Pancreas (tissue), 10 donors: ENCODE data around the gene TRNAU1AP. TPM values are rescaled to one million over a fixed set of nuclear protein-coding genes. Genes with fewer than 3 reads are reported as not detected.
A peak's percentile ranks its signal among the peaks of the same experiment; 100 is the strongest.
"Not testable (repeated sequence)": the region's sequence is repeated elsewhere in the genome, so short reads cannot be mapped to it uniquely, and the experiment has no call there.

Experiments
- ATAC-seq, 4 donors: fragments of 200-7000 bp; cut with Tn5 transposase; one replicate each; pipeline versions ENCODE4 v1.8.0 to v1.9.1; 2020; ENCODE audit warnings: mild to moderate bottlenecking in 4 of 4, moderate library complexity in 4 of 4
- DNase-seq, 6 donors: peaks; one replicate each; pipeline ENCODE4 v3.0.0-alpha.2; 2020
- FAIRE-seq: peaks from 2 replicates; lab custom pipeline; 2012; peaks lifted over from hg19 to GRCh38; lab: Jason Lieb, UNC
- H3K27ac ChIP-seq, 4 donors: fragments of 200-600 bp; sonication (generic); 1 replicate in 3 of 4; 2 replicates in 1 of 4; pipeline versions ENCODE4 v1.5.0 to v1.8.0; 2020
- H3K27me3 ChIP-seq, 4 donors: fragments of 200-600 bp; one replicate each; pipeline ENCODE4 v1.8.0; 2021
- H3K36me3 ChIP-seq, 3 donors: fragments of 200-600 bp; sonication (generic) in 1 of 3; one replicate each; pipeline versions ENCODE4 v1.5.0 to v1.8.0; 2020 to 2021
- H3K4me1 ChIP-seq, 3 donors: fragments of 200-600 bp; one replicate each; pipeline ENCODE4 v1.8.0; 2021
- H3K4me3 ChIP-seq, 4 donors: fragments of 200-600 bp; sonication (generic) in 2 of 4; one replicate each; pipeline versions ENCODE4 v1.5.0 to v1.8.0; 2020 to 2021
- H3K9me3 ChIP-seq, 4 donors: fragments of 200-600 bp; one replicate each; pipeline ENCODE4 v1.8.0; 2021
- WGBS, 2 donors: extraction: QIAGEN DNeasy Blood & Tissue Kit; methylation state at CpG; one replicate each; pipeline ENCODE4 v1.1.7; 2013; 5-methylcytosine and 5-hydroxymethylcytosine counted together
- intact Hi-C, 3 donors: fragments of 100-400 bp; cut with DNase I; formaldehyde crosslinking; loops; one replicate each; pipeline versions ENCODE4 v1.11.1 to v1.14.2; 2022
- polyA plus RNA-seq, 2 donors: library from polyadenylated mRNA; stranded (reverse); fragments of 200-250 nt; gene quantifications; one replicate each; pipeline ENCODE4 v1.2.3, GENCODE V29; 2013
- total RNA-seq, 6 donors: library from RNA; stranded (reverse); fragmentation: NEBNext Ultra II Directional in 4 of 6; extraction: Animal tissue kit (Norgen Biotek cat#: 25700) in 4 of 6; gene quantifications; one replicate each; pipeline versions ENCODE4 v1.2.1 to v1.2.4, GENCODE V29; 2021 to 2023
- TF ChIP-seq, protein P1 (sequence below), 4 donors: fragments of 200-600 bp; sonication (generic) in 3 of 4; IDR thresholded peaks; one replicate each; pipeline versions ENCODE4 v1.5.0 to v1.8.0; 2021; ENCODE audit warnings: antibody characterized with exemption in 4 of 4
- donor health status: healthy with polysubstance abuse.
- donor health status: DM: no; HTN: no; CAD: no; lungs with moderate emphysema.
- donor health status: DM: no; HTN: no; CAD: no.
- donor health status: control.
- donor health status: control.
- donor health status: Bipolar disorder and iron deficiency.
- donor health status: DM: yes; HTN: yes; CAD: no.
- donor health status: DM: no; HTN: no; CAD: no.
- donor health status: DM: no; HTN: no; CAD: no.
- donor health status: DM: yes; HTN: yes; CAD: no.

The TRNAU1AP gene
- total and polyA plus RNA-seq, 8 donors = 5.5 to 17.8 (median 10.5) TPM

DNA sequence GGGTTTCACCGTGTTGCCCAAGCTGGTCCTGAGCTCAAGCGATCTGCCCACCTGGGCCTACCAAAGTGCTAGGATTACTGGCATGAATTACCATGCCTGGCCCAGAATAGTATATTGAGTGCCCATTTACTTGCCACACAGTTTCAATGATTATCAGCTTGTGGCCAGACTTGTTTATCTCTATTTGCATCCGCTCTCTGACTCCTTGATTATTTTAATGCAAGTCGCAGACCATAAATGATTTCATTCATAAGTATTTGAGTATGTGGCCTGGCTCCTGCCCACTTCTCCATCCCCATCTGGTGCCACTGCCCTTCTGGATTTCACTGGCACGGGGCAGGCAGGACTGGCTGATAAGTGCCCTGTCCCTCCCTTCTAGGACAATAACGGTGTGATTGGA lies 18.2 kb upstream of the TRNAU1AP start:
- ATAC-seq = no peak
- H3K36me3 ChIP-seq = no peaks in the 10 kb centered on the region
- no peak for FAIRE-seq
- WGBS, 2 donors = 92 to 93% methylated on average over 6 of the region's 6 CpGs
- H3K4me1 ChIP-seq = no peaks in the 10 kb centered on the region
- intact Hi-C loops = no loop called here
- TF ChIP-seq, protein P1, sequence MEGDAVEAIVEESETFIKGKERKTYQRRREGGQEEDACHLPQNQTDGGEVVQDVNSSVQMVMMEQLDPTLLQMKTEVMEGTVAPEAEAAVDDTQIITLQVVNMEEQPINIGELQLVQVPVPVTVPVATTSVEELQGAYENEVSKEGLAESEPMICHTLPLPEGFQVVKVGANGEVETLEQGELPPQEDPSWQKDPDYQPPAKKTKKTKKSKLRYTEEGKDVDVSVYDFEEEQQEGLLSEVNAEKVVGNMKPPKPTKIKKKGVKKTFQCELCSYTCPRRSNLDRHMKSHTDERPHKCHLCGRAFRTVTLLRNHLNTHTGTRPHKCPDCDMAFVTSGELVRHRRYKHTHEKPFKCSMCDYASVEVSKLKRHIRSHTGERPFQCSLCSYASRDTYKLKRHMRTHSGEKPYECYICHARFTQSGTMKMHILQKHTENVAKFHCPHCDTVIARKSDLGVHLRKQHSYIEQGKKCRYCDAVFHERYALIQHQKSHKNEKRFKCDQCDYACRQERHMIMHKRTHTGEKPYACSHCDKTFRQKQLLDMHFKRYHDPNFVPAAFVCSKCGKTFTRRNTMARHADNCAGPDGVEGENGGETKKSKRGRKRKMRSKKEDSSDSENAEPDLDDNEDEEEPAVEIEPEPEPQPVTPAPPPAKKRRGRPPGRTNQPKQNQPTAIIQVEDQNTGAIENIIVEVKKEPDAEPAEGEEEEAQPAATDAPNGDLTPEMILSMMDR (IDR thresholded peaks at IDR 0.05) = no peak
- H3K27ac ChIP-seq = no peak overlapping the region
- no peak for DNase-seq
- no peaks in the 10 kb centered on the region for H3K27me3 ChIP-seq
- H3K4me3 ChIP-seq = no peak overlapping the region
- H3K9me3 ChIP-seq = no peaks in the 10 kb centered on the region

DNA sequence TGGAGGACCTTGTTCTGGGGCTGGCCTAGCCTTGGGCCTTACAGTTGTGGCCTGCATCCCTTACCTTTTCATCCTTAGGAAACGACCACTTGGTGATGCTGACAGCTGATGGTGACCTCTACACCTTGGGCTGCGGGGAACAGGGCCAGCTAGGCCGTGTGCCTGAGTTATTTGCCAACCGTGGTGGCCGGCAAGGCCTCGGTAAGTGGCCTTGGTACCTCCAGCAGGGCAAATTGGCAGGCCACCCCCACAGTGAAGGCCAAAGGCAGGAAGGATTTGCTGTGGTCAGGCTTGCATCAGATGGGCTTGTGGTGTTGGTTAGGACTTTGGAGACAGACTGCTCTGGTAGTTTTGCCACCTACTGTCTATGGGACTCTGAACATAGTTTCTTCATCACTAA lies 17.7 kb upstream of the TRNAU1AP start:
- intact Hi-C loops = no loop called here
- H3K4me3 ChIP-seq = no peak overlapping the region
- TF ChIP-seq, protein P1 (IDR thresholded peaks at IDR 0.05) = no peak
- H3K9me3 ChIP-seq = no peaks in the 10 kb centered on the region
- WGBS, 2 donors = 73 to 75% methylated on average over 6 of the region's 6 CpGs
- FAIRE-seq (no peak), DNase-seq (no peak), ATAC-seq (no peak)
- H3K36me3 ChIP-seq = no peaks in the 10 kb centered on the region
- no peaks in the 10 kb centered on the region for H3K4me1 ChIP-seq
- no peaks in the 10 kb centered on the region for H3K27me3 ChIP-seq
- H3K27ac ChIP-seq = no peak overlapping the region

DNA sequence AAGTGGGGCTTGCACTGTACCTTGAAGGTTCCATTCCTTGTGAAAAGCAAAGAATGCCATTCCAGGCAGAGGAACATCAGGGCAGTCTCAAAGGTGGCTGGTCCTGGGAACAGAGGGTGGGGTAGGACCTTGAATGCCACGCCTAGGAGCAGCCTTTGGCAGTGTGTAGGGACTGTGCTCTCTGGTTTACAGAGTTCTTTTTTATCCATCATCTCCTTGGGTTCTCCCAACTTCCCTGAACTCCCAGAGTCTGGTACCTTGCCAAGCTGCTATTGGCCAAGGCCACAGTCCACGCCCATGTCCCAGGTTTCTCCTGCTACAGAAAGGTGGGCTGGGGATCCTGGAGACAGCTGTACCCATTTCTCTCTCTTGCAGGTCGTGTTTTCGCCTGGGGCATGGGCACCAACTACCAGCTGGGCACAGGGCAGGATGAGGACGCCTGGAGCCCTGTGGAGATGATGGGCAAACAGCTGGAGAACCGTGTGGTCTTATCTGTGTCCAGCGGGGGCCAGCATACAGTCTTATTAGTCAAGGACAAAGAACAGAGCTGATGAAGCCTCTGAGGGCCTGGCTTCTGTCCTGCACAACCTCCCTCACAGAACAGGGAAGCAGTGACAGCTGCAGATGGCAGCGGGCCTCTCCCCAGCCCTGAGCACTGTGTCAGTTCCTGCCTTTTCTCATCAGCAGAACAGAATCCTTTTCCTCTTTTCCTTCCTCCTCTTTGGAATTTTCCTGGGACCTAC lies 15.3 kb upstream of the TRNAU1AP start:
- no peak for FAIRE-seq
- intact Hi-C loops = no loop called here
- Histone ChIP-seq H3K27ac (no peak overlapping the region), H3K27me3 (no peaks in the 10 kb centered on the region), H3K4me3 (no peak overlapping the region), H3K36me3 (no peaks in the 10 kb centered on the region), H3K9me3 (no peaks in the 10 kb centered on the region), H3K4me1 (no peaks in the 10 kb centered on the region)
- peak in 3 of 4 donors; percentile 18 to 54 (median 18) for ATAC-seq
- DNase-seq = no peak
- TF ChIP-seq, protein P1 (IDR thresholded peaks at IDR 0.05) = no peak
- 66 to 74% methylated on average over 8 of the region's 8 CpGs for WGBS, 2 donors

DNA sequence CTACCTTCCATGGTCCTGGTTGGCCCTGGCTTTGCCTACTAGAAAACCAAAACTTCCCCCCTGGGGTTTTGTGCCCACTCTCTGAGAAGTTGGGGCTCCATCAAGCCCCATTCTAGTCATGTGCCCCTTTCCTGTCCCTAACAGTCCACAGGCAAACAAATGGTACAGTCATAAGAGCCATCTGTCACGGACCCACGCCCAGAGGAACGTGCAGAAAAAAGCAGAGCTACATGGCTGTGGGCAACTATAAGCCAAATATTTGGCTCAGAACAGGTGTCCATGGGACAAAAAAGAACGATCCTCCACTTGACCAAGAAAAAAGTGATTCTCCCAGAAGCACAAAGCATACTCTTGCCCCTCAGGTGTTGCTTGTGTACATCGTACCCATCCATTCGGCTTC lies 14.6 kb upstream of the TRNAU1AP start:
- H3K27ac ChIP-seq = no peak overlapping the region
- TF ChIP-seq, protein P1 (IDR thresholded peaks at IDR 0.05) = no peak
- WGBS, 2 donors = 85 to 90% methylated on average over 6 of the region's 6 CpGs
- H3K4me1 ChIP-seq = no peaks in the 10 kb centered on the region
- no peak for FAIRE-seq
- no peak overlapping the region for H3K4me3 ChIP-seq
- no peak for DNase-seq
- intact Hi-C loops = no loop called here
- H3K36me3 ChIP-seq = no peaks in the 10 kb centered on the region
- no peak for ATAC-seq
- no peaks in the 10 kb centered on the region for H3K27me3 ChIP-seq
- no peaks in the 10 kb centered on the region for H3K9me3 ChIP-seq

DNA sequence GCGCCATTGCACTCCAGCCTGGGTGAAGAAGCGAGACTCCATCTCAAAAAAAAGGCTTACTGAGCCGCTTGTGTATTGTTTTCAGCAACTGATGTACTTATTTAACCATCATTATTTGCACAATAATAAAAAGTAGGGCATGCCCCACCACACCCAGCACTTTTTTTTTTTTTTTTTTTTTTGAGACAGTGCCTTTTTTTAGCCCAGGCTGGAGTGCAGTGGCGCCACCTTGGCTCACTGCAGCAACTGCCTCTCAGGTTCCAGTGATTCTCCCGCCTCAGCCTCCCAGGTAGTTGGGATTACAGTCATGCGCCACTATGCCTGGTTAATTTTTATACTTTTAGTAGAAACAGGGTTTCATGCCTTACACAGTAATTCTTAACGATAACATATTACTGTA lies 12.2 kb upstream of the TRNAU1AP start:
- TF ChIP-seq, protein P1 (IDR thresholded peaks at IDR 0.05) = no peak
- ATAC-seq (no peak), FAIRE-seq (no peak), DNase-seq (peak in 1 of 6 donors; percentile 1)
- 81 to 87% methylated on average over 7 of the region's 7 CpGs for WGBS, 2 donors
- Histone ChIP-seq H3K27me3 (no peaks in the 10 kb centered on the region), H3K9me3 (no peaks in the 10 kb centered on the region), H3K4me3 (no peak overlapping the region), H3K4me1 (no peaks in the 10 kb centered on the region), H3K27ac (no peak overlapping the region), H3K36me3 (no peaks in the 10 kb centered on the region)
- intact Hi-C loops = no loop called here

DNA sequence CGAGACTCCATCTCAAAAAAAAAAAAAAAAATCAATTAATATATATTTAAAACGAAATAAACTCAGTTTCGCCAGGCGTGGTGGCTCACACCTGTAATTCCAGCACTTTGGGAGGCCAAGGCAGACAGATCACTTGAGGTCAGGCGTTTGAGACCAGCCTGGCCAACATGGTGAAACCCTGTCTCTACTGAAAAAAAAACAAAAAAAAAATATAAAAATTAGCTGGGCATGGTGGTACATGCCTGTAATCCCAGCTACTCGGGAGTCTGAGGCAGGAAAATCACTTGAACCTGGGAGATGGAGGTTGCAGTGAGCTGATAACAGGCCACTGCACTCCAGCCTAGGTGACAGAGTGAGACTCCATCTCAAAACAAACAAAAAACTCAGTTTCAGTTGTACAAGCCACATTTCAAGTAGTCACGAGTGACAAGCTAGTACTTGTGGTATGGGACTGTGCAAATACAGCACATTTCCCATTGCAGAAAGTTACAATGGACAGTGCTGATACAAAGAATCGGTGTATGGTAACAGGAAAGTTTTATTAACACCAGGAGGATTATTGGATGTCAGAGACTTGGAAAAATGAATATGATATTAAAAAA lies 11.4 kb upstream of the TRNAU1AP start:
- H3K4me3 ChIP-seq, DNase-seq, H3K27ac ChIP-seq, H3K27me3 ChIP-seq, intact Hi-C loops, H3K4me1 ChIP-seq, ATAC-seq, H3K36me3 ChIP-seq, H3K9me3 ChIP-seq, FAIRE-seq: not testable (repeated sequence)
- WGBS, 2 donors = 75% methylated on average over 8 of the region's 8 CpGs
